ENCODE measurements around the gene SORT1.

DNA sequence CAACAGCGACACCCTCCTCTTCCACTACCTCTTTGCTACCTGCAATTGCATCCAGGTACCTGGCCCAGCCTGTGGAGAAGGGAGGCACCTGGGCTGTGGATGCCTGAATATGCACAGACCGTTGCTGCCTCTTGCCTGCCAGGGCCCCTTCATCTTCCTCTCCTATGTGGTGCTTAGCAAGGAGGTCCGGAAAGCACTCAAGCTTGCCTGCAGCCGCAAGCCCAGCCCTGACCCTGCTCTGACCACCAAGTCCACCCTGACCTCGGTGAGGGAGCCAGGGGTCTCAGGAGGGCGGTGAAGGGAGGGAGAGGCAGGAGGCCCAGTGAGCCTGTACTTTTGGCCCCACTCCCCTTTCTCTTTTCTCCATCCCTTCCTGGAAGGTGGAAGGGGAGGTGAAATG, 126.3 kb downstream of the SORT1 start:
- TF ChIP-seq, protein P1, sequence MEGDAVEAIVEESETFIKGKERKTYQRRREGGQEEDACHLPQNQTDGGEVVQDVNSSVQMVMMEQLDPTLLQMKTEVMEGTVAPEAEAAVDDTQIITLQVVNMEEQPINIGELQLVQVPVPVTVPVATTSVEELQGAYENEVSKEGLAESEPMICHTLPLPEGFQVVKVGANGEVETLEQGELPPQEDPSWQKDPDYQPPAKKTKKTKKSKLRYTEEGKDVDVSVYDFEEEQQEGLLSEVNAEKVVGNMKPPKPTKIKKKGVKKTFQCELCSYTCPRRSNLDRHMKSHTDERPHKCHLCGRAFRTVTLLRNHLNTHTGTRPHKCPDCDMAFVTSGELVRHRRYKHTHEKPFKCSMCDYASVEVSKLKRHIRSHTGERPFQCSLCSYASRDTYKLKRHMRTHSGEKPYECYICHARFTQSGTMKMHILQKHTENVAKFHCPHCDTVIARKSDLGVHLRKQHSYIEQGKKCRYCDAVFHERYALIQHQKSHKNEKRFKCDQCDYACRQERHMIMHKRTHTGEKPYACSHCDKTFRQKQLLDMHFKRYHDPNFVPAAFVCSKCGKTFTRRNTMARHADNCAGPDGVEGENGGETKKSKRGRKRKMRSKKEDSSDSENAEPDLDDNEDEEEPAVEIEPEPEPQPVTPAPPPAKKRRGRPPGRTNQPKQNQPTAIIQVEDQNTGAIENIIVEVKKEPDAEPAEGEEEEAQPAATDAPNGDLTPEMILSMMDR (IDR thresholded peaks at IDR 0.05) = no peak
- TF ChIP-seq POLR2A (IDR thresholded peaks at IDR 0.05) = no peak
